HG02763 (cell line): ENCODE results near the gene ADGRG2.

Experiments
- ATAC-seq: cut with Tn5 transposase; IDR thresholded peaks from one replicate; pipeline ENCODE4 v1.9.1; 2021; ENCODE audit warnings: mild to moderate bottlenecking, moderate library complexity; ENCODE audit not compliant: unreplicated experiment

The ADGRG2 gene

DNA sequence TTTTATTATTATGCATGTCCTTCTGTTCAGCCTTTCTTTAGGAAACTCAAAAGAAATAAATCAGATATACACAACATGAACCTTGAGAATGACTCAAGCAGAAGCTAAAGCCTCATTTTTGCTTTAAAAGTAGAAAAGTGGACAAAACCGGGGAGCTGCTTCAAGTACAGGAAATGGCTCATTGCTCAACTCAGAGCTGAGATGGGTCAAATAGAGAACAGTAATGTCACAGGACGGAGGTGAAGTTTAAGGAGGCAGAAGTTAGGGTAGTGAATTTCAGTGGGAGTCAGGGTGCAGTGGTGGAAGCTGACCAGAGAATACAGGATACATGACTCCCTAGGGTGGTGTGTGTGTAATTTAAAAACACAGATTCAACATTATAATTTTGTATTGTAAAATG, 160.6 kb downstream of the ADGRG2 start:
- no peak for ATAC-seq

GRCh38 chrX:18956303-18957032, 165.8 kb downstream of the ADGRG2 start:
- ATAC-seq = no peak

- ATAC-seq = no peak
Observed at GRCh38 chrX:18955676-18956075, 166.6 kb downstream of the ADGRG2 start.

GRCh38 chrX:18951032-18951431, 171.2 kb downstream of the ADGRG2 start:
- ATAC-seq = no peak

GRCh38 chrX:18949944-18950301, 172.3 kb downstream of the ADGRG2 start:
- ATAC-seq = no peak

GRCh38 chrX:18949291-18949943, 172.9 kb downstream of the ADGRG2 start:
- no peak for ATAC-seq

GRCh38 chrX:18946611-18947010, 175.7 kb downstream of the ADGRG2 start:
- ATAC-seq = no peak

DNA sequence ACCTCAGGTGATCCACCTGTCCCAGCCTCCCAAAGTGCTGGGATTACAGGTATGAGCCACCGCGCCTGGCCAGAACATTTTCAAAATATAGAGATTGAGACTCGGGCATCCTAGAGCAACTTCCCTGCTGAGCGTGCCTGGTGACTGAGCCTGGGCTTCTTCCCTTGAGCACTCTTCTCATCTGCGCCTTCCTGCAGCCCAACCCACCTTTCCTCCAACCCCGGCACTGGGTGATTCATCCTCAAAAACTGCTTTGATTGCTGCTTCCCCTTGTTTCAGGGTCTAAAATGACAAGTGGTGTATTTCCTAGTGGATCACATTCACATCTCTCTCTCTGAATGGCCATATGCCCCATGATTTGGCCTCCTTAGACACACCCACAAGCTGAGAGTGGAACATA, 176.1 kb downstream of the ADGRG2 start:
- ATAC-seq = no peak

DNA sequence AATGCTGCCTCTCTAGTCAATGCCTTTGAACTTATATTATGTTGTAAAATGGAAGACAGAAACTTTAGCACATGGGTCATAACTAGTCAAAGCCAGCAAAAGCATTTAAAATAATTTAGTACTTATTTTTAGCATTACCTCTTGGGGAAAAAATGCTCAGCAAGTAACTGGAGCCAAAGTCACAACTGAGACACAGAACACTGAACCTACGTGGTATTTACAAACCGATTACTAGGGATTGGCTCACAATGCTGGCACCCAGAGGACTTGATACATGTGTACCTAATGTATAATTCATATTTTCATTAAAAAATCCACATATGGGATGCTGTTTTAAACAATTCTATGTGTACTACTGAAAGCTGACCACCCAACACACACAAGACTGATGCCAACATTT, 176.8 kb downstream of the ADGRG2 start:
- no peak for ATAC-seq

- no peak for ATAC-seq
Observed at GRCh38 chrX:18944482-18944881, 177.8 kb downstream of the ADGRG2 start.

- ATAC-seq = no peak
Observed at GRCh38 chrX:18941896-18942295, 180.4 kb downstream of the ADGRG2 start.
